ENCODE data around the gene ZCCHC14.

The ZCCHC14 gene

GRCh38 chr16:87538594-87538993 is 45.8 kb upstream of the ZCCHC14 start:
- DNase-seq (ENCODE audit: low read depth): peak; percentile 60
- TF ChIP-seq CTCF (conservative IDR thresholded peaks at IDR 0.05; ENCODE audit: control insufficient read depth, insufficient read depth, low read depth, low read length): no peak
- no peak overlapping the region for H3K4me3 ChIP-seq (ENCODE audit: control insufficient read depth, low read depth, low read length)

GRCh38 chr16:87538160-87538559 is 45.3 kb upstream of the ZCCHC14 start:
- TF ChIP-seq CTCF (conservative IDR thresholded peaks at IDR 0.05; ENCODE audit: control insufficient read depth, insufficient read depth, low read depth, low read length): no peak
- DNase-seq (ENCODE audit: low read depth): no peak
- H3K4me3 ChIP-seq (ENCODE audit: control insufficient read depth, low read depth, low read length): no peak overlapping the region

- TF ChIP-seq CTCF (conservative IDR thresholded peaks at IDR 0.05; ENCODE audit: control insufficient read depth, insufficient read depth, low read depth, low read length): no peak
- no peak for DNase-seq (ENCODE audit: low read depth)
Observed at GRCh38 chr16:87536795-87537142, 43.9 kb upstream of the ZCCHC14 start.

GRCh38 chr16:87535855-87536794 is 43.3 kb upstream of the ZCCHC14 start:
- no peak for DNase-seq (ENCODE audit: low read depth)
- no peak overlapping the region for H3K4me3 ChIP-seq (ENCODE audit: control insufficient read depth, low read depth, low read length)
- TF ChIP-seq CTCF (conservative IDR thresholded peaks at IDR 0.05; ENCODE audit: control insufficient read depth, insufficient read depth, low read depth, low read length): no peak

More at GRCh38 chr16:87536795-87537142, 43.9 kb upstream of the ZCCHC14 start:
- H3K4me3 ChIP-seq (ENCODE audit: control insufficient read depth, low read depth, low read length): no peak overlapping the region

GRCh38 chr16:87535457-87535854 is 42.6 kb upstream of the ZCCHC14 start:
- no peak for TF ChIP-seq CTCF (conservative IDR thresholded peaks at IDR 0.05; ENCODE audit: control insufficient read depth, insufficient read depth, low read depth, low read length)
- no peak for DNase-seq (ENCODE audit: low read depth)
- no peak overlapping the region for H3K4me3 ChIP-seq (ENCODE audit: control insufficient read depth, low read depth, low read length)

- no peak for TF ChIP-seq CTCF (conservative IDR thresholded peaks at IDR 0.05; ENCODE audit: control insufficient read depth, insufficient read depth, low read depth, low read length)
- no peak overlapping the region for H3K4me3 ChIP-seq (ENCODE audit: control insufficient read depth, low read depth, low read length)
- no peak for DNase-seq (ENCODE audit: low read depth)
Observed at GRCh38 chr16:87534751-87535150, 41.9 kb upstream of the ZCCHC14 start.

Data from fibroblast of mammary gland (primary cell).